Measurements from ENCODE around the gene WAC. TPM values are rescaled to one million over a fixed set of nuclear protein-coding genes. Genes with fewer than 3 reads are reported as not detected.
"Not testable (repeated sequence)": the region's sequence is repeated elsewhere in the genome, so short reads cannot be mapped to it uniquely, and the experiment has no call there.

Gene WAC, protein sequence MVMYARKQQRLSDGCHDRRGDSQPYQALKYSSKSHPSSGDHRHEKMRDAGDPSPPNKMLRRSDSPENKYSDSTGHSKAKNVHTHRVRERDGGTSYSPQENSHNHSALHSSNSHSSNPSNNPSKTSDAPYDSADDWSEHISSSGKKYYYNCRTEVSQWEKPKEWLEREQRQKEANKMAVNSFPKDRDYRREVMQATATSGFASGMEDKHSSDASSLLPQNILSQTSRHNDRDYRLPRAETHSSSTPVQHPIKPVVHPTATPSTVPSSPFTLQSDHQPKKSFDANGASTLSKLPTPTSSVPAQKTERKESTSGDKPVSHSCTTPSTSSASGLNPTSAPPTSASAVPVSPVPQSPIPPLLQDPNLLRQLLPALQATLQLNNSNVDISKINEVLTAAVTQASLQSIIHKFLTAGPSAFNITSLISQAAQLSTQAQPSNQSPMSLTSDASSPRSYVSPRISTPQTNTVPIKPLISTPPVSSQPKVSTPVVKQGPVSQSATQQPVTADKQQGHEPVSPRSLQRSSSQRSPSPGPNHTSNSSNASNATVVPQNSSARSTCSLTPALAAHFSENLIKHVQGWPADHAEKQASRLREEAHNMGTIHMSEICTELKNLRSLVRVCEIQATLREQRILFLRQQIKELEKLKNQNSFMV
- 100 to 1,000 TPM; 105 to 122 (median 116) TPM for total RNA-seq

DNA sequence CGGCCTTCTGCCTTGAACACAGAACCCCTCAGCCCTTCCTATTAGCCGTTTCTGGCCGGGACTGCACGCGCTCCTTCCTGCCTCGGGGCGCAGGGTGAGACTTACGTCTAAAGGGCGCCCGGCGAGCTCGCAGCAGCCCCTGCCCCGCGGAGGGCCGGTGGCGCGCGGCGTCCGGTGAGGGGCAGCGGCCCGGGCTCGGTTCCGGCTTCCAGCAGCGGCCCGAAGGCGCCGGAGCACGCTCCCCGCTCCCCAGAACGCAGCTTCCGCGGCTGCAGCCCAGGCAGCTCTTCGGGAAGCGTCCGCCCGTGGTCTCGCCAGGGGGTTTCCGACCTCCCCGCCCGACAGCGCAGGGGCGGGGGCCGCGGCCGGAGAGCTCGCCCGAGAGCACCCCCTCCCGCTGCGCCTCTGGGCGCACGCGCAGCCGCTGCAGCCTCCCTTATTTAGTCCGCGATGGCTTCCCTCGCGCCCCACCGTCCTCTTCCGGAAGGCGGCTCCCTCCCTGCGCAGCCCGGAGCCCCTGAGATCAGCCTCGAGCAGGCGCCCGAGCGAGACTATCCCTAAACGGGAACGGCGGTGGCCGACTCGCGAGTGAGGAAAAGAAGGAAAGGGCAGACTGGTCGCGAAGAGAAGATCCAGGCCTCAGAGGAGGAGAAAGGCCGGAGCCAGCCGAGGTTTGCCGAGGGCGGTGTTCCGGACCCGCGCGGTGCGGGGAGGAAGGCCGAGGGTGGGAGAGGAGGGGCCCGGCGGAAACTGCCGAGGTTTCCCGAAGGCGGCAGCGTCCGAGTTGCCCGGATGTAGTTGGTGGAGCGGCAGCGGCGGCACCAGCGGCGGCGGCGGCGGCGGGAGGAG is at the start of gene WAC:
Gene WAC (plus strand): TSS at position 782 of the 849 bp plus-strand sequence. CDS start 462 bp downstream, outside the sequence.
- H3K4me1 Mint-ChIP-seq (ENCODE audit: low read depth), result peaks cover 56% of the 10 kb centered on the region
- ATAC-seq (peak; percentile 86 to 88), DNase-seq (peak; percentile 96)
- no peaks in the 10 kb centered on the region for H3K9me3 Mint-ChIP-seq
- H3K4me3 Mint-ChIP-seq, result peak within 1 kb of the TSS; percentile 99
- peaks cover 42% of the 10 kb centered on the region for H3K36me3 Mint-ChIP-seq (ENCODE audit: insufficient read depth)
- H3K27me3 Mint-ChIP-seq (ENCODE audit: low read depth), result no peaks in the 10 kb centered on the region

DNA sequence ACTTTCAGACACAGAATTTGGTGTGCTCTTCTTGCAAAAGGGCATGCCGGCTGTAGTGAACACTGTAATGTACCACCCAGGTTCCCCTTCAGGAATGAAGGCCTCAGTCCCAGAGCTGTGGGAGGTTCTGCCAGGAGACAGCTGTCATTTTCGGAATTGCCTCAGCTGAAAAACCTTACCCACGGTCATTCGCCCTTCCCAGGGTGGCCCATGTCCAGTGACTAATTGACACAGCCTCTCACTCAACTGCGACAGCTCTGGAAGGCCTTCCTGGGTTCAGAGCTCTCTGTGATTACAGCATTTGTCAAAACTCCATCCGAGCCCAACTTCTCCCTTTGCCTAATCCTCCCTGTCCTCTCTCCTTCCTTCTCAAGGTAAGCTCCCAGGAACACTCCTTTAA is 43.7 kb upstream of the WAC start:
- ATAC-seq (no peak), DNase-seq (no peak)
- H3K4me1 Mint-ChIP-seq (ENCODE audit: low read depth), result peaks cover 3% of the 10 kb centered on the region
- H3K4me3 Mint-ChIP-seq, result no peak overlapping the region
- peaks cover 3% of the 10 kb centered on the region for H3K9me3 Mint-ChIP-seq
- peaks cover 1% of the 10 kb centered on the region for H3K36me3 Mint-ChIP-seq (ENCODE audit: insufficient read depth)
- peaks cover 5% of the 10 kb centered on the region for H3K27me3 Mint-ChIP-seq (ENCODE audit: low read depth)

DNA sequence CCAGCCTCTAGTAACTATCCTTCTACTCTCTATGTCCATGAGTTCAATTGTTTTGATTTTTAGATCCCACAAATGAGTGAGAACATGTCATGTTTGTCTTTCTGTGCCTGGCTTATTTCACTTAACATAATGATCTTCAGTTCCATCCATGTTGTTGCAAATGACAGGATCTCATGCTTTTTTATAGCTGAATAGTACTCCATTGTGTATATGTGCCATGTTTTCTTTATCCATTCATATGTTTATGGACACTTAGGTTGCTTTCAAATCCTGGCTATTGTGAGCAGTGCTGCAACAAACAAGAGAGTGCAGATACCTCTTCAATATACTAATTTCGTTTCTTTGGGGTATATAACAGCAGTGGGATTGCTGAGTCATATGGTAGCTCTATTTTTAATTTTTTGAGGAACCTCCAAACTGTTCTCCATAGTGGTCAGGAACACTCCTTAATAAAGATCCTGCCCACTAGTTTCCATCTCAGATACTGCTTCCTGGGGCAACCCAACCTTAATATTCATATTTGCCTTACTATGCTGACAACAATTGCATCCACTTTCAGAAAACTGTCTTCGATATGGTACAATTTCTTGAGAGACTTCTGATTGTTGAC is 42.6 kb upstream of the WAC start:
- H3K9me3 Mint-ChIP-seq; ATAC-seq; H3K4me3 Mint-ChIP-seq; H3K36me3 Mint-ChIP-seq (ENCODE audit: insufficient read depth); H3K27me3 Mint-ChIP-seq (ENCODE audit: low read depth); H3K4me1 Mint-ChIP-seq (ENCODE audit: low read depth); DNase-seq: not testable (repeated sequence)

DNA sequence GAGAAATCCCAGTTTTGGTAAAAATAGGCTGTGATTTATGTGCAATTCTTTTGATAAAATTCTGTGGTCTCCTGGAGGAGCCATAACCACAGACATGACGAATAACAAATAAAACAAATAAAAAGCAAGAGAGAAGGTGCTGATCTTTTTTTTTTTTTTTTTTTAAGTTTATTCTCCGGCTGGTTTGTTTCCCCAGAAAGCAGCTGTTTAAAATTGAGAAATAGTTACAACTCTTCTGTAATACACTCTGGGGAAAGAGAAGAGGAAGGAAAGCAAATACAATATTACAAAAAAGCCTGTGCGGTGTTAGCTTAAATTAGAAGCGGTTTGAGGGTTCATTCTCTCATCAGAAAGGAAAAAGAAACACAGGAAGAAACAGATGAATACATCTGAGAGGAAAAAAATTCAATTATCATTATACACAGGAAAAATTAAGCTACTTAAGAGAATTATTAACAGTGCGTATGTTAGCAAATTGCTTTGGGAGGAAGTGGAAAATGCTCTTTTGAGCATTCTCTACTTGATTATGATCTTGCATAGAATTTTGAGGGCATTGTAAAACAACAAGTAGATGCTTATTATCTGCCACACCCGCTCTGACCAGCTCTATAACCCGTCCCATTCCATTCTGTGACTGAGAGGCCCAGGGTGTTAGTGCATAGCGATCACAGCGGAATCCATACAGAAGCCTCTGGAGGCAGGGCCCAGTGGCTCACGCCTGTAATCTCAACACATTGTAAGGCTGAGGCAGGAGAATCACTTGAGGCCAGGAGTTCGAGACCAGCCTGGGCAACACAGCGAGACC is 40.6 kb upstream of the WAC start:
- Mint-ChIP-seq H3K4me1 (ENCODE audit: low read depth) (no peaks in the 10 kb centered on the region), H3K36me3 (ENCODE audit: insufficient read depth) (peaks cover 1% of the 10 kb centered on the region), H3K9me3 (peaks cover 3% of the 10 kb centered on the region), H3K4me3 (no peak overlapping the region), H3K27me3 (ENCODE audit: low read depth) (peaks cover 7% of the 10 kb centered on the region)
- no peak for ATAC-seq
- DNase-seq, result no peak

DNA sequence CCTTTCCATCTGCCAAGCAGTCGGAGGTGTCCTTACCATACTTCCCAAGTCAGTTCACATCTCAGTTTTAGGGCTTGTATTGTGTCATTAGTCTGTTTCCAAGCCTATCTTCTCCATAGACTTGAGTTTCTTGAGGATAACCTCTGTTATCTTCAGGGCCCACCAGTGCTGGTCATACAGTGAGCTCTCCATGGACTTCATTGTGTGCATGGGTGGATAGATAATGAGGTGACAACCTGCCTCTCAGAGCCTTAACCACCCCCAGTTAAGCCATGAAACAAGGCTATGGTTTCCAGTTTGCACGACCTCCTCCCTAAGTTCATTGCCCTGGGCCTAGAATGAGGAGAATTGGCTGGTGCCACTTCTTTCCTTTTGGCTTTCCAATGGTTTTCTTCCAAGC is 38.5 kb upstream of the WAC start:
- peaks cover 3% of the 10 kb centered on the region for H3K9me3 Mint-ChIP-seq
- DNase-seq (no peak), ATAC-seq (no peak)
- H3K36me3 Mint-ChIP-seq (ENCODE audit: insufficient read depth), result no peaks in the 10 kb centered on the region
- no peaks in the 10 kb centered on the region for H3K4me1 Mint-ChIP-seq (ENCODE audit: low read depth)
- no peak overlapping the region for H3K4me3 Mint-ChIP-seq
- H3K27me3 Mint-ChIP-seq (ENCODE audit: low read depth), result peaks cover 7% of the 10 kb centered on the region

DNA sequence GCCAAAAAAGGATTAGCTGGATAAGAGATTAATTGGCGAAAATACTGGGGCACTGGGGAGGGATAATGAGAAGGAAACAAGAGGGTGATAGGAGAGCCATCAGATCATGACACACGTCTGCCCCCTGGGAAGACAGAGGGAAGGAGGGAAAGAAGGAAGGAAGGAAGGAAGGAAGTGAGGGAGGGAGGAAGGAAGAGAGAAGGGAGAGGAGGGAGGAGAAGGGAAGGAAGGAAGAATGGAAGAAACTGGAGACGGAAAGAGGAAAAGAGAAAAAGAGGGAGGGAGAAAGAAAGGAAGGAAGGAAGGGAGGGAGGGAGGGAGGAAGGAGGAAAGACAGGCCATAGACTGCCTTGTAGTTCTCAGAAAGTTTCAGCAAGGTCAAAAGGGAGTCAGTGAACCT is 37.8 kb upstream of the WAC start:
- Mint-ChIP-seq H3K27me3 (ENCODE audit: low read depth) (peaks cover 7% of the 10 kb centered on the region), H3K36me3 (ENCODE audit: insufficient read depth) (no peaks in the 10 kb centered on the region), H3K4me1 (ENCODE audit: low read depth) (no peaks in the 10 kb centered on the region), H3K9me3 (peaks cover 2% of the 10 kb centered on the region), H3K4me3 (no peak overlapping the region)
- ATAC-seq (no peak), DNase-seq (no peak)

DNA sequence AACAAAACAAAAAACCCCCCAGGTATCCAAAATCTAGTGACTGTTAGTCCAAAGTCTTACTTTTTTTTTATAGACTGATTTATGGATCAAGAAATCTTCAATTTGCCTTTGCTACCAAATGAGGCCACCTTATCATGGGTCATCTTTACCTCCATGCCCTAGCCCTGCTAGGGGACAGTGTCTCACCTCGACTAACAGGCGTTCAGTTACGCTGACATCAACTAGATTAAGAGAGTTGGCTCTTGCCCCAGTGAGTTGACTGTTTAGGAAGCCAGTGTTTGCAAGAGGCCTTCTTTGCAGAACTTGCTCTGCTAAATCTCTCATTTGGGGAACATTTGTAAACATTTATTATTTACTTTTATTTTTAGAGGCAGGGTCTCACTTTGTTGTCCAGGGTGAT is 36.9 kb upstream of the WAC start:
- Mint-ChIP-seq H3K4me3 (no peak overlapping the region), H3K4me1 (ENCODE audit: low read depth) (no peaks in the 10 kb centered on the region), H3K27me3 (ENCODE audit: low read depth) (peaks cover 5% of the 10 kb centered on the region), H3K9me3 (no peaks in the 10 kb centered on the region), H3K36me3 (ENCODE audit: insufficient read depth) (no peaks in the 10 kb centered on the region)
- ATAC-seq (no peak), DNase-seq (no peak)

DNA sequence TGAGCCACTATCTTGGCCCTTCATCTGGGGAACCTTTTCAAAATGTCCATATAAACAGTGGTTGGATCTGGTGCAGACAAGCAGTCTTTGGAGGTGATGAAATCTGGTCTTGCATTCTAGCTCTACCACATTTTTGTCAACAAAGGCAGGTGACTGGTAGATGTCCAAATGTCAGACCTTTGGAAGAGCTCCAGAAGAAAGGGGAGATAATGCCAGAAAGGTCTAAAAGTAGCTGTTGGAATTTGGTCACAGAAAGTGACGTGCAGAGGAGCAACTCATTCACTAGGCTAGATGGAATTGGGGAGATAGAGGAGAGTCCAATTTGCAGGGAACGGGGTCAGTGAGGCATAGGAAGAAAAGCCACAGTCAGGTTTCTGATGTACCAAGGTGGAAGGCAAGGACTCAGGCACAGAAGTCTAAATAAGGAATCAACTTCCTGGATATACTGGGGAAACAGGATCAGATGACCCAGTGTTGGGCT is 36.4 kb upstream of the WAC start:
- Mint-ChIP-seq H3K27me3 (ENCODE audit: low read depth) (peaks cover 3% of the 10 kb centered on the region), H3K4me3 (no peak overlapping the region), H3K4me1 (ENCODE audit: low read depth) (no peaks in the 10 kb centered on the region), H3K36me3 (ENCODE audit: insufficient read depth) (no peaks in the 10 kb centered on the region), H3K9me3 (no peaks in the 10 kb centered on the region)
- DNase-seq (no peak), ATAC-seq (no peak)

DNA sequence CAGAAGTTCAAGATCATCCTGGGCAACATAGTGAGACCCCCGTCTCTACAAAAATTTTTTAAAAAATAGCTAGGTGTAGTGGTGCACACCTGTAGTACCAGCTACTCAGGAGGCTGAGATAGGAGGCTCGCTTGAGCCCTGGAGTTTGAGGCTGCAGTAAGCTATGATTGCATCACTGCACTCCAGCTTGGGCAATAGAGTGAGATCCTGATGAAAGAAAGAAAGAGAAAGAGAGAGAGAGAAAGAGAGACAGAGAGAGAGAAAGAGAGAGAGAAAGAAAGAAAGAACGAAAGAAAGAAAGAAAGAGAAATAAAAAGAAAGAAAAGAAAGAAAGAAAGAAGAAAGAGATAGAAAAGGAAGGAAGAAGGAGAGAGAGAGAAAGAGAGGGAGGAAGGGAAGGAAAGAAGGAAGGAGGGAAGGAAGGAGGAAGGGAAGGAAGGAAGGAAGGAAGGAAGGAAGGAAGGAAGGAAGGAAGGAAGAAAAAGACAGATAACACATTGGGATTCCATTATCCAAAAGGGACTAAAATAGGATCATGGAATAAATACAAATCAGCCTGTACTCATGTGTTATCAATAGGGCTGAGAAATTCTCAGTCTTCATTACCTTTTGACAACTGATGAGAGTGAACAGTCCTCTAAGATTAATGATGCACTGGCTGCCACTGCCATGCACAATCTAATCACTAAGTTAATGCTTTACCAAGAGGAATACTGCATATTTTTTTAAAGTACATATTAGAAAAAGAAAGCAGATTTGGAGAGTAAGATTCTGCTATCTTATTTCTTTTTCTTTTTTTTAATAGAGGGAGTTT is 35.4 kb upstream of the WAC start:
- H3K36me3 Mint-ChIP-seq (ENCODE audit: insufficient read depth), result no peaks in the 10 kb centered on the region
- no peaks in the 10 kb centered on the region for H3K9me3 Mint-ChIP-seq
- DNase-seq (no peak), ATAC-seq (no peak)
- peaks cover 3% of the 10 kb centered on the region for H3K27me3 Mint-ChIP-seq (ENCODE audit: low read depth)
- peaks cover 3% of the 10 kb centered on the region for H3K4me1 Mint-ChIP-seq (ENCODE audit: low read depth)
- H3K4me3 Mint-ChIP-seq, result no peak overlapping the region

DNA sequence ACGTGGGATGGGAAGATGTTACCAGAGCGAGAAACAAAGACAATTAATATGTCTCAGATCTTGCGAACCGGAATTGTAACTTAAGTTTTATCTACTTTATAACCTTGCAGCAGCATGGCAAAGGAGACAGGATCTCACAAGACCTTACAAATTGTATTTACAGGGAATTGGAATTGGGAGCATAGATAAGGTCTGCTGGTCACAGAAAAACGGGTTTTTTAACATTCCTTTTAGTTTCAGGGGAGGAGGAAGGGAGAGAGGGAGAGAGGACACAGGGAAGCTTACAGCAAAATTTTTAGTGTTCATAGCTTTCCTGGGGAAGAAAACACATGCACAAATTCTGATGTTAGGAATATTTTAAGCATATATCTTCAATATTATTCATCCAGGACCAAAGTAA is 32.7 kb upstream of the WAC start:
- not testable (repeated sequence) for H3K36me3 Mint-ChIP-seq (ENCODE audit: insufficient read depth); H3K27me3 Mint-ChIP-seq (ENCODE audit: low read depth); H3K4me3 Mint-ChIP-seq; H3K4me1 Mint-ChIP-seq (ENCODE audit: low read depth); H3K9me3 Mint-ChIP-seq; DNase-seq; ATAC-seq

DNA sequence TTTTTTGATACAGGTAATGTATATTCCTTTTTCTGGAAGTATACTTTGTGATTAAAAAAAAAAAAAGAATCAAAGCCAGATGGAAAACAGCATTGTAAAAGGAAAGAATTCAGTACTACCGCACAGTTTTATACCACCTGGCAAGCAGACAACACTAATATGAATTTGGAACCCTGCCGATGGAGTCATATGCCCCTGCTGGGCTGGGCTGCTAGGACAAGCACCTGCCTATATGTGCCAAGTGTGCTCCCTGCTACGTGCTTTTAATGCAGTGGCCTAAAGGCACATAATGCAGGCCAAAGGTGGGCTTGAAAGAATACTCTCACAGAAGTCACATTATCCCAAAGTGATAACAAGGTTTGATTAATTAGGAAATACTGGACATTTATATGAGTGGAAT is 29.8 kb upstream of the WAC start:
- Mint-ChIP-seq H3K4me3 (no peak overlapping the region), H3K27me3 (ENCODE audit: low read depth) (no peaks in the 10 kb centered on the region), H3K4me1 (ENCODE audit: low read depth) (peaks cover 3% of the 10 kb centered on the region), H3K9me3 (no peaks in the 10 kb centered on the region), H3K36me3 (ENCODE audit: insufficient read depth) (no peaks in the 10 kb centered on the region)
- no peak for DNase-seq
- ATAC-seq, result no peak

DNA sequence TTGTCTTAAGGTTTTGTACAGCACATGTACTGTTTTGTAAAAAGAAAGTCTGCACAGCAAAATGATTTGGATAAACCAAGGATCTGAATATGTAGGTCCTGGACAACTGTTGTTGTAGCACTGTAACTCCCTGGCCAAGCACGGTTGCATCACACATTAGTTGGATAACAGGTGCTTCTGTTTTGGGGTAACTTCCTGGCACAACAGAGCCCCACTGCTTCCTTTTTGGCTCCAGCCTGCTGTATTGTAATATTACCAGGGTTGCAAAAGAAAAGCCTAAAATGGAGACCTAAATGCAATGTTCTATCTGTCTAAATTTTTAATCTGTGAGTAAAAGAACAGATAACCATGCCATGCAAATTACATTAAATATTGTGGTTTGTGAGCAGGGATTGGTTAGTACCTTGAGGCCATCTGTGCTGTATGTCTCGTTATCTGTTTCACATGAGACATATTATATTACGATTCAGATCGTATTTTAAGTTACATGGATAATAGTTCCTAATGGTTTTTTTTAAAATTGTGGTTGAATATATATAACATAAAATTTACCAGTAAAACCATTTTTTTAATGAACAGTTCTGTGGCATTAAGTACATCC is 27.5 kb upstream of the WAC start:
- Mint-ChIP-seq H3K27me3 (ENCODE audit: low read depth) (peaks cover 3% of the 10 kb centered on the region), H3K4me3 (no peak overlapping the region), H3K4me1 (ENCODE audit: low read depth) (peaks cover 3% of the 10 kb centered on the region), H3K9me3 (no peaks in the 10 kb centered on the region), H3K36me3 (ENCODE audit: insufficient read depth) (no peaks in the 10 kb centered on the region)
- DNase-seq (no peak), ATAC-seq (no peak)
